ENCODE data around the gene OR8D1.

DNA sequence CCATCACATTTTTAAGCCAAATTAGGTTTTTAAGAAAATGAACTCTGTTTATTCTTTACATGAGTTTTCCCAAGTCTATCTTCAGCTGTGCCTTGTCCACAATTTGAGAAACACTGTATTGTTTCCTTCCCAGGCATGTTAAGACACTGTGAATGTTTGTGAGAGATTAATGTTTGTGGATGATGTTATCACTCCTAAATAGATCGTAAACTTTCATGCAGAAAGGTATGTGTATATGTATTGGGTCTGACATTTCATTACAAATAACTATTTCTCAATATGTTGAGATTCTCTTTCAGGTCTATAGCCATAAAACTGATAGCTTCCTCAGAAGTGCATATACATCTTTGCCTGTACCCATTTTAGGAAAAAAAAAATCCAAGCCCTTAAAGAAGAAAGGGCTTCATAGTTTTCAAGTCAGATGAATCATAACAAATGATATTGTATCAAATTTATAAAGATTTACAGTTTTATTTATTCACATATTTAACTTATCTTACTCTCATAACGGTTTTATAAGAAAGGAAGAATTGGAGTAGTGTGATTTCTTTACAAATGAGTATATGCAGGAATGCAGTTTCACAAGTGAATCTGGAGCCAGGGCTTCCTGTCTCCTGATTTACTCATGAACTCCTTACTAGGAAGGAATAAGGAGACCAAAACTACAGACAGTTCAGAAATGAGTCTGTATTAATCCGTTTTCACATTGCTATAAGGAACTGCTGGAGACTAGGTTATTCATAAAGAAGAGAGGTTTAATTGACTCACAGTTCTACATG, 11.2 kb downstream of the OR8D1 start:
- TF ChIP-seq, protein P1, sequence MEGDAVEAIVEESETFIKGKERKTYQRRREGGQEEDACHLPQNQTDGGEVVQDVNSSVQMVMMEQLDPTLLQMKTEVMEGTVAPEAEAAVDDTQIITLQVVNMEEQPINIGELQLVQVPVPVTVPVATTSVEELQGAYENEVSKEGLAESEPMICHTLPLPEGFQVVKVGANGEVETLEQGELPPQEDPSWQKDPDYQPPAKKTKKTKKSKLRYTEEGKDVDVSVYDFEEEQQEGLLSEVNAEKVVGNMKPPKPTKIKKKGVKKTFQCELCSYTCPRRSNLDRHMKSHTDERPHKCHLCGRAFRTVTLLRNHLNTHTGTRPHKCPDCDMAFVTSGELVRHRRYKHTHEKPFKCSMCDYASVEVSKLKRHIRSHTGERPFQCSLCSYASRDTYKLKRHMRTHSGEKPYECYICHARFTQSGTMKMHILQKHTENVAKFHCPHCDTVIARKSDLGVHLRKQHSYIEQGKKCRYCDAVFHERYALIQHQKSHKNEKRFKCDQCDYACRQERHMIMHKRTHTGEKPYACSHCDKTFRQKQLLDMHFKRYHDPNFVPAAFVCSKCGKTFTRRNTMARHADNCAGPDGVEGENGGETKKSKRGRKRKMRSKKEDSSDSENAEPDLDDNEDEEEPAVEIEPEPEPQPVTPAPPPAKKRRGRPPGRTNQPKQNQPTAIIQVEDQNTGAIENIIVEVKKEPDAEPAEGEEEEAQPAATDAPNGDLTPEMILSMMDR (IDR thresholded peaks at IDR 0.05), result no peak
- TF ChIP-seq TCF7 (CRISPR knock-in tag; IDR thresholded peaks at IDR 0.05; ENCODE audit: low read depth) (no peak), GTF2I (CRISPR knock-in tag; conservative IDR thresholded peaks at IDR 0.05) (no peak)
